Measurements from ENCODE around the gene THOC6. TPM values are rescaled to one million over a fixed set of nuclear protein-coding genes. Genes with fewer than 3 reads are reported as not detected.
A peak's percentile ranks its signal among the peaks of the same experiment; 100 is the strongest.

THOC6 gene
- total and polyA plus RNA-seq, 2 donors: 36.8 to 37.6 TPM

GRCh38 chr16:3017794-3018506 is 5.9 kb upstream of the THOC6 start, which contains the start of gene CLDN6:
TSS of gene CLDN6 (minus strand) at chr16:3018183. CDS start at chr16:3016021, 2,162 bp downstream.
- peaks cover 30 to 45% of the 10 kb centered on the region in 2 donors for H3K4me1 ChIP-seq (ENCODE audit: control insufficient read depth in 2 of 2, insufficient read depth in 2 of 2, low read length in 2 of 2)
- no peak within 1 kb of the TSS for H3K27ac ChIP-seq (ENCODE audit: low read depth in 1 of 2, low read length in 1 of 2)
- 24% methylated on average over 52 of the region's 52 CpGs for WGBS
- H3K9me3 ChIP-seq (ENCODE audit: control insufficient read depth in 2 of 2, insufficient read depth in 1 of 2, low read length in 1 of 2): peaks cover 0 to 12% of the 10 kb centered on the region in 2 donors
- H3K36me3 ChIP-seq (ENCODE audit: control insufficient read depth in 2 of 2, insufficient read depth in 2 of 2, low read length in 1 of 2): no peaks in the 10 kb centered on the region
- no peak for DNase-seq (ENCODE audit: low read depth in 6 of 9, low spot score in 9 of 9)
- peaks cover 50 to 94% of the 10 kb centered on the region in 2 donors for H3K27me3 ChIP-seq (ENCODE audit: control insufficient read depth in 2 of 2, insufficient read depth in 1 of 2, low read length in 1 of 2)
- H3K4me3 ChIP-seq (ENCODE audit: low read length in 2 of 2): no peak within 1 kb of the TSS

GRCh38 chr16:3019594-3020246 is 4.1 kb upstream of the THOC6 start:
- no peak overlapping the region for H3K27ac ChIP-seq (ENCODE audit: low read depth in 1 of 2, low read length in 1 of 2)
- H3K4me1 ChIP-seq (ENCODE audit: control insufficient read depth in 2 of 2, insufficient read depth in 2 of 2, low read length in 2 of 2): peaks cover 38 to 57% of the 10 kb centered on the region in 2 donors
- no peaks in the 10 kb centered on the region for H3K36me3 ChIP-seq (ENCODE audit: control insufficient read depth in 2 of 2, insufficient read depth in 2 of 2, low read length in 1 of 2)
- peak overlapping the region; percentile 41 to 60 for H3K4me3 ChIP-seq (ENCODE audit: low read length in 2 of 2)
- no peak for DNase-seq (ENCODE audit: low read depth in 6 of 9, low spot score in 9 of 9)
- peaks cover 42 to 76% of the 10 kb centered on the region in 2 donors for H3K27me3 ChIP-seq (ENCODE audit: control insufficient read depth in 2 of 2, insufficient read depth in 1 of 2, low read length in 1 of 2)
- peaks cover 0 to 12% of the 10 kb centered on the region in 2 donors for H3K9me3 ChIP-seq (ENCODE audit: control insufficient read depth in 2 of 2, insufficient read depth in 1 of 2, low read length in 1 of 2)
- WGBS: 35% methylated on average over 40 of the region's 40 CpGs

GRCh38 chr16:3020247-3020603 is 3.6 kb upstream of the THOC6 start, which contains the start of gene TNFRSF12A:
TSS of gene TNFRSF12A (plus strand) at chr16:3020368. CDS start at chr16:3020398, 30 bp downstream.
- H3K4me1 ChIP-seq (ENCODE audit: control insufficient read depth in 2 of 2, insufficient read depth in 2 of 2, low read length in 2 of 2): peaks cover 38 to 58% of the 10 kb centered on the region in 2 donors
- WGBS: 1% methylated on average over 49 of the region's 49 CpGs

GRCh38 chr16:3020604-3021448 is 3.0 kb upstream of the THOC6 start:
- peak in 1 of 9 donors; percentile 24 for DNase-seq (ENCODE audit: low read depth in 6 of 9, low spot score in 9 of 9)
- H3K36me3 ChIP-seq (ENCODE audit: control insufficient read depth in 2 of 2, insufficient read depth in 2 of 2, low read length in 1 of 2): peaks cover 0 to 2% of the 10 kb centered on the region in 2 donors
- H3K27me3 ChIP-seq (ENCODE audit: control insufficient read depth in 2 of 2, insufficient read depth in 1 of 2, low read length in 1 of 2): peaks cover 42 to 67% of the 10 kb centered on the region in 2 donors
- under 1% methylated on average over 57 of the region's 57 CpGs for WGBS
- peak overlapping the region; percentile 7 to 87 for H3K27ac ChIP-seq (ENCODE audit: low read depth in 1 of 2, low read length in 1 of 2)
- H3K9me3 ChIP-seq (ENCODE audit: control insufficient read depth in 2 of 2, insufficient read depth in 1 of 2, low read length in 1 of 2): peaks cover 0 to 12% of the 10 kb centered on the region in 2 donors
- H3K4me3 ChIP-seq (ENCODE audit: low read length in 2 of 2): peak overlapping the region; percentile 38 to 60
- H3K4me1 ChIP-seq (ENCODE audit: control insufficient read depth in 2 of 2, insufficient read depth in 2 of 2, low read length in 2 of 2): peaks cover 38 to 59% of the 10 kb centered on the region in 2 donors

More at GRCh38 chr16:3020247-3020603, 3.6 kb upstream of the THOC6 start, which contains the start of gene TNFRSF12A:
- peaks cover 42 to 72% of the 10 kb centered on the region in 2 donors for H3K27me3 ChIP-seq (ENCODE audit: control insufficient read depth in 2 of 2, insufficient read depth in 1 of 2, low read length in 1 of 2)
- peak within 1 kb of the TSS; percentile 41 to 60 for H3K4me3 ChIP-seq (ENCODE audit: low read length in 2 of 2)
- H3K27ac ChIP-seq (ENCODE audit: low read depth in 1 of 2, low read length in 1 of 2): peak within 1 kb of the TSS; percentile 7 to 87
- peak in 2 of 9 donors; percentile 62 to 76 for DNase-seq (ENCODE audit: low read depth in 6 of 9, low spot score in 9 of 9)
- peaks cover 0 to 12% of the 10 kb centered on the region in 2 donors for H3K9me3 ChIP-seq (ENCODE audit: control insufficient read depth in 2 of 2, insufficient read depth in 1 of 2, low read length in 1 of 2)
- peaks cover 0 to under 1% of the 10 kb centered on the region in 2 donors for H3K36me3 ChIP-seq (ENCODE audit: control insufficient read depth in 2 of 2, insufficient read depth in 2 of 2, low read length in 1 of 2)

GRCh38 chr16:3021449-3022207 is 2.2 kb upstream of the THOC6 start:
- Histone ChIP-seq H3K4me3 (ENCODE audit: low read length in 2 of 2) (peak overlapping the region; percentile 38 to 60), H3K36me3 (ENCODE audit: control insufficient read depth in 2 of 2, insufficient read depth in 2 of 2, low read length in 1 of 2) (peaks cover 8 to 10% of the 10 kb centered on the region in 2 donors), H3K27me3 (ENCODE audit: control insufficient read depth in 2 of 2, insufficient read depth in 1 of 2, low read length in 1 of 2) (peaks cover 42 to 61% of the 10 kb centered on the region in 2 donors), H3K9me3 (ENCODE audit: control insufficient read depth in 2 of 2, insufficient read depth in 1 of 2, low read length in 1 of 2) (peaks cover 0 to 16% of the 10 kb centered on the region in 2 donors), H3K27ac (ENCODE audit: low read depth in 1 of 2, low read length in 1 of 2) (peak overlapping the region; percentile 55 to 69), H3K4me1 (ENCODE audit: control insufficient read depth in 2 of 2, insufficient read depth in 2 of 2, low read length in 2 of 2) (peaks cover 38 to 59% of the 10 kb centered on the region in 2 donors)
- WGBS: 28% methylated on average over 25 of the region's 25 CpGs
- peak in 3 of 9 donors; percentile 61 to 76 (median 64) for DNase-seq (ENCODE audit: low read depth in 6 of 9, low spot score in 9 of 9)

GRCh38 chr16:3022208-3022683 is 1.6 kb upstream of the THOC6 start:
- Histone ChIP-seq H3K27ac (ENCODE audit: low read depth in 1 of 2, low read length in 1 of 2) (peak overlapping the region; percentile 55 to 69), H3K9me3 (ENCODE audit: control insufficient read depth in 2 of 2, insufficient read depth in 1 of 2, low read length in 1 of 2) (peaks cover 0 to 20% of the 10 kb centered on the region in 2 donors), H3K4me3 (ENCODE audit: low read length in 2 of 2) (no peak overlapping the region), H3K36me3 (ENCODE audit: control insufficient read depth in 2 of 2, insufficient read depth in 2 of 2, low read length in 1 of 2) (peaks cover 14 to 16% of the 10 kb centered on the region in 2 donors), H3K27me3 (ENCODE audit: control insufficient read depth in 2 of 2, insufficient read depth in 1 of 2, low read length in 1 of 2) (peaks cover 40 to 56% of the 10 kb centered on the region in 2 donors), H3K4me1 (ENCODE audit: control insufficient read depth in 2 of 2, insufficient read depth in 2 of 2, low read length in 2 of 2) (peaks cover 38 to 59% of the 10 kb centered on the region in 2 donors)
- whole genome bisulfite sequencing: 61% methylated on average over 8 of the region's 8 CpGs
- peak in 1 of 9 donors; percentile 41 for DNase-seq (ENCODE audit: low read depth in 6 of 9, low spot score in 9 of 9)

GRCh38 chr16:3022684-3023414 is 986 bp upstream of the THOC6 start:
- WGBS: 78% methylated on average over 8 of the region's 8 CpGs
- H3K4me3 ChIP-seq (ENCODE audit: low read length in 2 of 2): peak overlapping the region in 1 of 2 donors; percentile 79
- H3K27ac ChIP-seq (ENCODE audit: low read depth in 1 of 2, low read length in 1 of 2): peak overlapping the region; percentile 53 to 68
- H3K36me3 ChIP-seq (ENCODE audit: control insufficient read depth in 2 of 2, insufficient read depth in 2 of 2, low read length in 1 of 2): peaks cover 16 to 21% of the 10 kb centered on the region in 2 donors
- H3K4me1 ChIP-seq (ENCODE audit: control insufficient read depth in 2 of 2, insufficient read depth in 2 of 2, low read length in 2 of 2): peaks cover 40 to 62% of the 10 kb centered on the region in 2 donors
- DNase-seq (ENCODE audit: low read depth in 6 of 9, low spot score in 9 of 9): no peak
- H3K9me3 ChIP-seq (ENCODE audit: control insufficient read depth in 2 of 2, insufficient read depth in 1 of 2, low read length in 1 of 2): peaks cover 0 to 19% of the 10 kb centered on the region in 2 donors
- H3K27me3 ChIP-seq (ENCODE audit: control insufficient read depth in 2 of 2, insufficient read depth in 1 of 2, low read length in 1 of 2): peaks cover 34 to 50% of the 10 kb centered on the region in 2 donors
